ENCODE measurements around the gene NUDT12.

Gene NUDT12

DNA sequence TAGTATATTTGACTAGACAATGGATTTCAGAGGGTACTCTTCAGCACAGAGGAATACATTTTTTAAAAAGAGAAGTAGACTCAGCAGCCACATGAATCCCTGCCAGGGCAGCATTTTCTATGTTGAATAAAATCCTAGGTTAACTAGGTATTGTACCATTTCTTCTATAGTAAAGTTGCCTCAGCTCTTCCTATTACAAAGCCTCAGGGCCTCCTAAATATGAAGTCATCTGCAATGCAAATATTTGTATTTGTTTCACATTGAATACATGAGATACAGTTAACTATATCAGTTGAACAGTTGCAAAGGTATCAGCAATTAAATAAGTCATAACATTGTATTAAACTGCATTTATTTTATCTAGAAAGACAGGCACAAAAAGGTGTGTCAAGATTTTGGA is 59.5 kb downstream of the NUDT12 start:
- TF ChIP-seq, protein P1, sequence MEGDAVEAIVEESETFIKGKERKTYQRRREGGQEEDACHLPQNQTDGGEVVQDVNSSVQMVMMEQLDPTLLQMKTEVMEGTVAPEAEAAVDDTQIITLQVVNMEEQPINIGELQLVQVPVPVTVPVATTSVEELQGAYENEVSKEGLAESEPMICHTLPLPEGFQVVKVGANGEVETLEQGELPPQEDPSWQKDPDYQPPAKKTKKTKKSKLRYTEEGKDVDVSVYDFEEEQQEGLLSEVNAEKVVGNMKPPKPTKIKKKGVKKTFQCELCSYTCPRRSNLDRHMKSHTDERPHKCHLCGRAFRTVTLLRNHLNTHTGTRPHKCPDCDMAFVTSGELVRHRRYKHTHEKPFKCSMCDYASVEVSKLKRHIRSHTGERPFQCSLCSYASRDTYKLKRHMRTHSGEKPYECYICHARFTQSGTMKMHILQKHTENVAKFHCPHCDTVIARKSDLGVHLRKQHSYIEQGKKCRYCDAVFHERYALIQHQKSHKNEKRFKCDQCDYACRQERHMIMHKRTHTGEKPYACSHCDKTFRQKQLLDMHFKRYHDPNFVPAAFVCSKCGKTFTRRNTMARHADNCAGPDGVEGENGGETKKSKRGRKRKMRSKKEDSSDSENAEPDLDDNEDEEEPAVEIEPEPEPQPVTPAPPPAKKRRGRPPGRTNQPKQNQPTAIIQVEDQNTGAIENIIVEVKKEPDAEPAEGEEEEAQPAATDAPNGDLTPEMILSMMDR (conservative IDR thresholded peaks at IDR 0.05; ENCODE audit: low read depth) = no peak
- no peak overlapping the region for H3K27ac ChIP-seq
- POLR2A ChIA-PET (ENCODE audit: low non-redundant PET) = no interaction called here
- no peak for DNase-seq (ENCODE audit: low spot score)
- CTCF ChIA-PET = no interaction called here

DNA sequence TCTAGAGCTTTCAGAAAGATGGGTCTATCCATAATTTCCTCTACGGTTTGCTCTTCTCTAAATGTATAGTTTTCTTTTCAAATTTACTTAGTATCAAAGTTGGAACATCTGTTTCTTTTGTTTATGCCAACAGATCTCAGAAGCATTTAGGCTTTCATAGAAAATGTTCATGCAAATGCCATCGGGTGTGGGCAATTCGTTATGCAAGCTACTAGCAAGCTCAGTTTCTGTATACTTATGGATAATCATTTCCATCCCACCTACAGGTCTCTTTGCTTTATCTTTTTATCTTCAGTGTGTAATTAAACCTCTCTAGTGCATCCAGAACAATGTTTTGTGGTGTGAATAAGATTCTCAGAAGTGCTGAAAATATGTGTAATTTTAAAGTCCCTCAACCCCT is 59.9 kb downstream of the NUDT12 start:
- TF ChIP-seq, protein P1 (conservative IDR thresholded peaks at IDR 0.05; ENCODE audit: low read depth) = no peak
- CTCF ChIA-PET = no interaction called here
- no peak overlapping the region for H3K27ac ChIP-seq
- POLR2A ChIA-PET (ENCODE audit: low non-redundant PET) = no interaction called here
- no peak for DNase-seq (ENCODE audit: low spot score)
